H9 (cell line): Measurements from ENCODE around the gene PYGB. TPM values are rescaled to one million over a fixed set of nuclear protein-coding genes. Genes with fewer than 3 reads are reported as not detected.

Experiments used
- DNase-seq: peaks from one replicate; pipeline ENCODE4 v3.0.0-alpha.2; 2017
- H2AFZ ChIP-seq: one replicate; pipeline ENCODE4 v1.6.1; 2013; ENCODE audit warnings: mild to moderate bottlenecking, low read length, control low read depth, moderate library complexity
- H2AK5ac ChIP-seq: 2 replicates; pipeline ENCODE4 v1.6.1; 2013; ENCODE audit warnings: low read length, control low read depth, mixed read lengths; ENCODE audit not compliant: insufficient read length
- H2BK120ac ChIP-seq: one replicate; pipeline ENCODE4 v1.6.1; 2013; ENCODE audit warnings: low read depth, mild to moderate bottlenecking, low read length, control low read depth, inconsistent platforms; ENCODE audit not compliant: poor library complexity, severe bottlenecking
- H2BK12ac ChIP-seq: 2 replicates; pipeline ENCODE4 v1.6.1; 2013; ENCODE audit warnings: low read length, control low read depth, mixed read lengths, low read depth; ENCODE audit not compliant: insufficient read length
- H2BK15ac ChIP-seq: 2 replicates; pipeline ENCODE4 v1.6.1; 2013; ENCODE audit warnings: low read depth, low read length, control low read depth
- H2BK20ac ChIP-seq: one replicate; pipeline ENCODE4 v1.6.1; 2013; ENCODE audit warnings: low read depth, mild to moderate bottlenecking, low read length, control low read depth, inconsistent platforms; ENCODE audit not compliant: poor library complexity, severe bottlenecking
- H2BK5ac ChIP-seq: 2 replicates; pipeline ENCODE4 v1.6.1; 2013; ENCODE audit warnings: low read length, control low read depth, mixed read lengths; ENCODE audit not compliant: insufficient read length
- H3K14ac ChIP-seq: 2 replicates; pipeline ENCODE4 v1.6.1; 2013; ENCODE audit warnings: low read length, control low read depth; ENCODE audit not compliant: insufficient read depth
- H3K18ac ChIP-seq: 2 replicates; pipeline ENCODE4 v1.6.1; 2013; ENCODE audit warnings: low read depth, mild to moderate bottlenecking, mixed read lengths, low read length, control low read depth; ENCODE audit not compliant: insufficient read length
- H3K23ac ChIP-seq: 2 replicates; pipeline ENCODE4 v1.6.1; 2013; ENCODE audit warnings: low read length, control low read depth, mixed read lengths, low read depth; ENCODE audit not compliant: insufficient read length
- H3K23me2 ChIP-seq: 2 replicates; pipeline ENCODE4 v1.6.1; 2013; ENCODE audit warnings: low read depth, mild to moderate bottlenecking, mixed read lengths, low read length, control low read depth; ENCODE audit not compliant: insufficient read length, poor library complexity, severe bottlenecking
- H3K27ac ChIP-seq: 2 replicates; pipeline ENCODE4 v1.5.1; 2013; ENCODE audit warnings: low read length, control low read depth, mixed read lengths, low read depth; ENCODE audit not compliant: insufficient read length
- H3K27me3 ChIP-seq: 2 replicates; pipeline ENCODE4 v1.6.1; 2013; ENCODE audit warnings: low read length, control low read depth, inconsistent platforms; ENCODE audit not compliant: insufficient read depth
- H3K4ac ChIP-seq: 2 replicates; pipeline ENCODE4 v1.6.1; 2013; ENCODE audit warnings: low read depth, mild to moderate bottlenecking, control low read depth, inconsistent platforms, low read length, moderate library complexity
- H3K4me1 ChIP-seq: 2 replicates; pipeline ENCODE4 v1.6.1; 2013; ENCODE audit warnings: low read length, control low read depth, inconsistent platforms; ENCODE audit not compliant: insufficient read depth
- H3K4me2 ChIP-seq: 2 replicates; pipeline ENCODE4 v1.6.1; 2013; ENCODE audit warnings: low read length, control low read depth, mixed read lengths; ENCODE audit not compliant: insufficient read length, insufficient read depth
- H3K56ac ChIP-seq: 2 replicates; pipeline ENCODE4 v1.6.1; 2013; ENCODE audit warnings: low read depth, mild to moderate bottlenecking, mixed read lengths, low read length, control low read depth; ENCODE audit not compliant: insufficient read length
- H3K79me1 ChIP-seq: 2 replicates; pipeline ENCODE4 v1.6.1; 2013; ENCODE audit warnings: low read depth, mild to moderate bottlenecking, moderate library complexity, low read length, control low read depth, inconsistent platforms; ENCODE audit not compliant: insufficient read depth, poor library complexity, severe bottlenecking
- H3K79me2 ChIP-seq: 2 replicates; pipeline ENCODE4 v1.6.1; 2013; ENCODE audit warnings: low read length, control low read depth, inconsistent platforms; ENCODE audit not compliant: insufficient read depth
- H3K9ac ChIP-seq: 2 replicates; pipeline ENCODE4 v1.6.1; 2013; ENCODE audit warnings: low read length, control low read depth, mixed read lengths; ENCODE audit not compliant: insufficient read length; ENCODE audit errors: extremely low read depth
- H3K9me3 ChIP-seq: one replicate; pipeline ENCODE4 v1.6.1; 2013; ENCODE audit warnings: low read depth, low read length, inconsistent platforms; ENCODE audit not compliant: control insufficient read depth
- H3T11ph ChIP-seq: one replicate; pipeline ENCODE4 v1.6.1; 2013; ENCODE audit warnings: mild to moderate bottlenecking, low read length, control low read depth, inconsistent platforms
- H4K20me1 ChIP-seq: one replicate; pipeline ENCODE4 v1.6.1; 2013; ENCODE audit not compliant: control insufficient read depth, insufficient read length, insufficient read depth
- H4K5ac ChIP-seq: 2 replicates; pipeline ENCODE4 v1.6.1; 2013; ENCODE audit warnings: low read depth, mild to moderate bottlenecking, mixed read lengths, low read length, control low read depth; ENCODE audit not compliant: insufficient read length
- H4K8ac ChIP-seq: replicated peaks from 2 replicates; pipeline ENCODE4 v1.6.1; 2013; ENCODE audit warnings: low read length, control low read depth, mixed read lengths, low read depth; ENCODE audit not compliant: insufficient read length
- H4K91ac ChIP-seq: 2 replicates; pipeline ENCODE4 v1.6.1; 2013; ENCODE audit warnings: low read depth, mild to moderate bottlenecking, moderate library complexity, mixed read lengths, low read length, control low read depth; ENCODE audit not compliant: insufficient read length
- H3K27ac Mint-ChIP-seq, 3 experiments: 2 replicates in 2 of 3; 3 replicates in 1 of 3; pipeline ENCODE4 v1.8.0; 2020 to 2021; ENCODE audit warnings: mixed read lengths in 3 of 3, mild to moderate bottlenecking in 1 of 3, moderate library complexity in 1 of 3
- H3K27me3 Mint-ChIP-seq: 2 replicates; pipeline ENCODE4 v1.8.0; 2021; ENCODE audit warnings: low read depth, mild to moderate bottlenecking, moderate library complexity, mixed read lengths
- H3K36me3 Mint-ChIP-seq, 3 experiments: 2 replicates in 2 of 3; 3 replicates in 1 of 3; pipeline ENCODE4 v1.8.0; 2020 to 2021; ENCODE audit warnings: low read depth in 3 of 3, mixed read lengths in 3 of 3; ENCODE audit not compliant: insufficient read depth in 1 of 3
- H3K4me1 Mint-ChIP-seq, 2 experiments: 2 replicates each; pipeline ENCODE4 v1.8.0; 2020; ENCODE audit warnings: mixed read lengths in 2 of 2
- H3K4me3 Mint-ChIP-seq, 2 experiments: 2 replicates in 1 of 2; 3 replicates in 1 of 2; pipeline ENCODE4 v1.8.0; 2020 to 2021; ENCODE audit warnings: mild to moderate bottlenecking in 2 of 2, mixed read lengths in 2 of 2, moderate library complexity in 1 of 2
- H3K9me3 Mint-ChIP-seq, 2 experiments: 2 replicates in 1 of 2; 3 replicates in 1 of 2; pipeline ENCODE4 v1.8.0; 2020; ENCODE audit warnings: mild to moderate bottlenecking in 2 of 2, mixed read lengths in 2 of 2, moderate library complexity in 1 of 2
- CTCF ChIP-seq: fragments of 200-600 bp; sonication (generic); conservative IDR thresholded peaks from 3 replicates; pipeline ENCODE4 v1.8.0; 2021; ENCODE audit warnings: antibody characterized with exemption, mild to moderate bottlenecking
- WGBS: extraction: QIAGEN DNeasy Blood & Tissue Kit; methylation state at CpG from one replicate; pipeline ENCODE4 v1.1.7; 2013; ENCODE audit warnings: missing lambda C conversion rate, low lambda C conversion rate, mixed read lengths; ENCODE audit not compliant: insufficient read length; ENCODE audit errors: extremely low coverage; 5-methylcytosine and 5-hydroxymethylcytosine counted together
- total RNA-seq: library from RNA; stranded (reverse); gene quantifications from 2 replicates; pipeline ENCODE4 v1.2.1, GENCODE V29; 2021

Gene PYGB
- total RNA-seq, 1 experiment from 2014 or later = 46.9 TPM

- H3K4me1 ChIP-seq = no peaks in the 10 kb centered on the region
- no peak overlapping the region for H3K18ac ChIP-seq
- H3K23ac ChIP-seq = no peak overlapping the region
- H4K91ac ChIP-seq = no peak overlapping the region
- no CpG with 5 or more reads among the region's 20 CpGs for WGBS
- H2BK12ac ChIP-seq = no peak overlapping the region
- H3K9me3 Mint-ChIP-seq = no peaks in the 10 kb centered on the region; a peak in 1 of 5 replicates
- H3K79me2 ChIP-seq = no peaks in the 10 kb centered on the region
- peak overlapping the region in 2 of 3 experiments; percentile 46 to 85; a peak in 3 of 7 replicates for H3K27ac Mint-ChIP-seq
- no peaks in the 10 kb centered on the region for H3K27me3 Mint-ChIP-seq
- H3K36me3 Mint-ChIP-seq = peaks cover 22 to 81% (median 45%) of the 10 kb centered on the region in 3 experiments; a peak in 6 of 7 replicates
- H4K5ac ChIP-seq = no peak overlapping the region
- H4K20me1 ChIP-seq = no peaks in the 10 kb centered on the region
- H3K23me2 ChIP-seq = no peaks in the 10 kb centered on the region
- H3T11ph ChIP-seq = no peak overlapping the region
- no peaks in the 10 kb centered on the region for H3K4me1 Mint-ChIP-seq
- H2BK15ac ChIP-seq = no peak overlapping the region
- no peak overlapping the region for H3K56ac ChIP-seq
- no peak overlapping the region for H4K8ac ChIP-seq
- no peaks in the 10 kb centered on the region for H3K9me3 ChIP-seq
- H2AFZ ChIP-seq = no peak overlapping the region
- no peak overlapping the region for H3K27ac ChIP-seq
- no peak for TF ChIP-seq CTCF
- no peak for DNase-seq
- no peak overlapping the region for H2BK5ac ChIP-seq
- H3K27me3 ChIP-seq = no peaks in the 10 kb centered on the region
- no peak overlapping the region for H2BK120ac ChIP-seq
- H3K4me2 ChIP-seq = no peak overlapping the region
- no peak overlapping the region for H3K14ac ChIP-seq
- H2BK20ac ChIP-seq = no peak overlapping the region
- H3K79me1 ChIP-seq = no peaks in the 10 kb centered on the region
- H3K4ac ChIP-seq = no peak overlapping the region
- H3K9ac ChIP-seq = no peak overlapping the region
- H3K4me3 Mint-ChIP-seq = no peak overlapping the region; a peak in 1 of 5 replicates
- H2AK5ac ChIP-seq = no peak overlapping the region
These were observed 28.1 kb downstream of the PYGB start for GRCh38 chr20:25275813-25276532.
